A673 (cell line): ENCODE results near the gene HOXB3. TPM values are rescaled to one million over a fixed set of nuclear protein-coding genes. Genes with fewer than 3 reads are reported as not detected.

ENCODE experiments used
- BruUV-seq: library from RNA; stranded (reverse); fragments of 400-500 nt; replicated peaks from 2 replicates; lab custom pipeline; 2021; lab: Mats Ljungman, UMichigan
- CTCF ChIA-PET: fragments of 300-600 bp; sonication (Branson Sonifier 250); formaldehyde crosslinking; loops from one replicate; lab custom pipeline; 2022; ENCODE audit warnings: antibody characterized with exemption; lab: Charles Lee
- POLR2A ChIA-PET: fragments of 300-600 bp; sonication (Branson Sonifier 250); formaldehyde crosslinking; loops from one replicate; lab custom pipeline; 2022; ENCODE audit warnings: antibody characterized with exemption; ENCODE audit not compliant: low non-redundant PET; lab: Charles Lee
- DNase-seq: peaks from one replicate; pipeline ENCODE4 v3.0.0-alpha.2; 2015; ENCODE audit warnings: low spot score
- H3K27ac ChIP-seq: fragments of 200-600 bp; sonication (generic); 2 replicates; pipeline ENCODE4 v1.5.1; 2016; ENCODE audit warnings: mixed run types, low read depth, mild to moderate bottlenecking, mixed read lengths, antibody characterized with exemption, low read length; ENCODE audit not compliant: poor library complexity, severe bottlenecking
- H3K27me3 ChIP-seq: fragments of 200-600 bp; sonication (generic); replicated peaks from 2 replicates; pipeline ENCODE4 v1.6.1; 2017; ENCODE audit warnings: mixed run types, low read depth, mild to moderate bottlenecking, mixed read lengths, antibody characterized with exemption, low read length; ENCODE audit not compliant: insufficient read depth, poor library complexity
- H3K36me3 ChIP-seq: fragments of 200-600 bp; sonication (generic); 2 replicates; pipeline ENCODE4 v1.6.1; 2016; ENCODE audit warnings: mixed run types, mild to moderate bottlenecking, mixed read lengths, antibody characterized with exemption, low read length; ENCODE audit not compliant: insufficient read depth, poor library complexity, severe bottlenecking
- H3K4me1 ChIP-seq: fragments of 200-600 bp; sonication (generic); 2 replicates; pipeline ENCODE4 v1.6.1; 2017; ENCODE audit warnings: mixed run types, mild to moderate bottlenecking, mixed read lengths, antibody characterized with exemption, low read length; ENCODE audit not compliant: insufficient read depth, poor library complexity, severe bottlenecking
- H3K4me3 ChIP-seq: fragments of 200-600 bp; sonication (generic); 2 replicates; pipeline ENCODE4 v1.5.1; 2016; ENCODE audit warnings: low read depth, mixed run types, mild to moderate bottlenecking, mixed read lengths, low read length; ENCODE audit not compliant: poor library complexity, severe bottlenecking
- H3K9me3 ChIP-seq: fragments of 200-600 bp; sonication (generic); 2 replicates; pipeline ENCODE4 v1.6.1; 2016; ENCODE audit warnings: mixed run types, low read depth, mild to moderate bottlenecking, mixed read lengths, antibody characterized with exemption, low read length; ENCODE audit not compliant: poor library complexity, severe bottlenecking
- CTCF ChIP-seq: fragments of 300-800, 200-600 bp; sonication (generic); conservative IDR thresholded peaks from 2 replicates; pipeline ENCODE4 v1.5.1; 2017; ENCODE audit warnings: low read depth, mild to moderate bottlenecking, antibody characterized with exemption, low read length, moderate library complexity, mixed read lengths
- EZH2 ChIP-seq: fragments of 200-600 bp; sonication (generic); IDR thresholded peaks from 2 replicates; pipeline ENCODE4 v1.6.1; 2017; ENCODE audit warnings: borderline replicate concordance, low read depth, mild to moderate bottlenecking, mixed read lengths, antibody characterized with exemption, low read length; ENCODE audit not compliant: poor library complexity, severe bottlenecking
- intact Hi-C: fragments of 100-400 bp; cut with micrococcal nuclease; formaldehyde crosslinking; loops from one replicate; pipeline ENCODE4 v1.10.0; 2022; ENCODE audit not compliant: unreplicated experiment
- total RNA-seq: library from RNA; stranded (reverse); gene quantifications from 2 replicates; pipeline ENCODE4 v1.2.3, GENCODE V29; 2021

The HOXB3 gene
- total RNA-seq, 1 experiment from 2014 or later = 40.7 TPM

DNA sequence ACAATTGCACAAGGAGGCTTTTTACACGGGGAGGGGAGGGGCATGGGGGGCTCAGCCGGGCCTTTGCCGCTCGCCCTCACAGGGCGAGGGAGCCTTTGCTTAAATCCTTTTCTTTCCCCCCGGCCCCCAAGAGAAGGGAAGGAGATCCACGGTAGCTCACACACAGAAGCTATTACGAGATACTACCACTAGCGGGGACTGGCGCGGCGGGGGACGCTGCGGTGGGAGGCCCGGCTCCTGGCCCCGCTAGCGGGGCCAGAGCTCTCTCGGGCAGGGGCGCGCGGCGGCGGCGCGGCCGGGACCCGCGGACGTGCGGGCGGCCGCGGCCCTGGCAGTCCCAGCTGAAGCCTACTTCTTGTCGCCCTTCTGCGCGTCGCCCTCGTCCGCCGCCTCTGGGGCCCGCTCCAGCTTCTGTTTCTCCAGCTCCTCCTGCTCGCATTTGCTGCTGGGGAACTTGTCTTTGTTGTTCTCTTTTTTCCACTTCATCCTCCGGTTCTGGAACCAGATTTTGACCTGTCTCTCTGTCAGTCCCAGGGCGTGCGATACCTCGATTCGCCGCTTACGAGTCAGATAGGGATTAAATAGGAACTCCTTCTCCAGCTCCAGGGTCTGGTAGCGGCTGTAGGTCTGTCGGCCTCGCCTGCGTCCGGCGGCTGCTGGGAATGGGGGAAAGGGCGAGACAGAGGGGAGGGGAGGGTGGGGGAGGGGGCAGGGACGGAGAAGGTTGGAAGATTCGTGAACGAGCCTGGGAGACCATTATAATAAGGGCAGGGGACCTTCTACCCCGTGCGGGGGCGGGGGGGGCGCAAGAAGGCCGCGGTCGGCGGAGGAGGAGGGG, 23.0 kb upstream of the HOXB3 start:
- Histone ChIP-seq H3K9me3 (no peaks in the 10 kb centered on the region), H3K4me3 (peak overlapping the region; percentile 87), H3K27ac (peak overlapping the region; percentile 96), H3K36me3 (no peaks in the 10 kb centered on the region), H3K27me3 (no peaks in the 10 kb centered on the region), H3K4me1 (peaks cover 30% of the 10 kb centered on the region)
- peak; percentile 87 for DNase-seq
- BruUV-seq = no TSS peak
- POLR2A ChIA-PET = interaction anchor here (0.6 to 0.7 kb wide), 2 partner anchors 14 to 279 kb away, joined by 3 to 5 read pairs; no protein-coding TSS in a partner anchor
- TF ChIP-seq CTCF (peak; percentile 34; the same call in 1 of the 2 replicates), EZH2 (no peak)
- intact Hi-C loops = no loop called here
- CTCF ChIA-PET = interaction anchor here (0.6 to 1.4 kb wide), 6 partner anchors 11 to 1477 kb away, joined by 3 to 5 read pairs (median 4); partner anchors contain the start of gene HOXB5

GRCh38 chr17:48612456-48612853, 22.4 kb upstream of the HOXB3 start:
- ChIA-PET CTCF (interaction anchor here (0.7 to 0.8 kb wide), 3 partner anchors 12 to 1478 kb away, joined by 3 to 5 read pairs (median 3); no protein-coding TSS in a partner anchor), POLR2A (interaction anchor here (0.6 to 0.7 kb wide), 2 partner anchors 13 to 279 kb away, joined by 3 to 5 read pairs; no protein-coding TSS in a partner anchor)
- no peak for TF ChIP-seq EZH2
- no peak for TF ChIP-seq CTCF
- Histone ChIP-seq H3K4me1 (peaks cover 30% of the 10 kb centered on the region), H3K27me3 (no peaks in the 10 kb centered on the region), H3K36me3 (no peaks in the 10 kb centered on the region), H3K9me3 (no peaks in the 10 kb centered on the region), H3K4me3 (peak overlapping the region; percentile 87), H3K27ac (peak overlapping the region; percentile 96)
- intact Hi-C loops = no loop called here
- no TSS peak for BruUV-seq
- peak; percentile 75 for DNase-seq

- peak overlapping the region; percentile 96 for H3K27ac ChIP-seq
- H3K27me3 ChIP-seq = no peaks in the 10 kb centered on the region
- ChIA-PET CTCF (no interaction called here), POLR2A (no interaction called here)
- peaks cover 30% of the 10 kb centered on the region for H3K4me1 ChIP-seq
- peak overlapping the region; percentile 87 for H3K4me3 ChIP-seq
- peaks cover 4% of the 10 kb centered on the region for H3K36me3 ChIP-seq
- no peaks in the 10 kb centered on the region for H3K9me3 ChIP-seq
- no peak for TF ChIP-seq EZH2
- TF ChIP-seq CTCF = no peak
- BruUV-seq = no TSS peak
- intact Hi-C loops = no loop called here
- DNase-seq = peak; percentile 73
Measured at GRCh38 chr17:48611681-48612455, 21.8 kb upstream of the HOXB3 start.
